CD4-positive, alpha-beta T cell treated with Interferon alpha-2 for 1 hour (primary cell): Measurements from ENCODE around the gene BRICD5.

ENCODE experiments used
- DNase-seq, 2 donors: peaks; one replicate each; pipeline ENCODE4 v3.0.0-alpha.2; 2020 to 2022

The BRICD5 gene

GRCh38 chr16:2237102-2237482 lies 26.4 kb upstream of the BRICD5 start:
- no peak for DNase-seq

- no peak for DNase-seq
Measured at GRCh38 chr16:2236337-2237101, 25.9 kb upstream of the BRICD5 start, which contains the start of gene DNASE1L2. Gene DNASE1L2, plus strand, starts transcription at chr16:2236444. Its CDS starts 373 bp downstream, at chr16:2236817.

GRCh38 chr16:2235695-2236336 lies 25.2 kb upstream of the BRICD5 start:
- no peak for DNase-seq

- no peak for DNase-seq
Measured at GRCh38 chr16:2235234-2235651, 24.6 kb upstream of the BRICD5 start.

- DNase-seq = no peak
Measured at GRCh38 chr16:2234813-2235170, 24.1 kb upstream of the BRICD5 start.

GRCh38 chr16:2233872-2234812 lies 23.5 kb upstream of the BRICD5 start:
- no peak for DNase-seq

GRCh38 chr16:2233046-2233775 lies 22.5 kb upstream of the BRICD5 start:
- no peak for DNase-seq

- DNase-seq = no peak
Measured at GRCh38 chr16:2232094-2232990, 21.7 kb upstream of the BRICD5 start.

- DNase-seq = no peak
Measured at GRCh38 chr16:2231016-2231931, 20.6 kb upstream of the BRICD5 start.

- DNase-seq = no peak
Measured at GRCh38 chr16:2230376-2230775, 19.7 kb upstream of the BRICD5 start.

GRCh38 chr16:2229632-2230250 lies 19.1 kb upstream of the BRICD5 start:
- DNase-seq = no peak

GRCh38 chr16:2229091-2229490 lies 18.4 kb upstream of the BRICD5 start:
- no peak for DNase-seq

GRCh38 chr16:2228161-2228824 lies 17.6 kb upstream of the BRICD5 start:
- DNase-seq = no peak

GRCh38 chr16:2226918-2227317 lies 16.3 kb upstream of the BRICD5 start:
- no peak for DNase-seq

- no peak for DNase-seq
Measured at GRCh38 chr16:2226245-2226793, 15.7 kb upstream of the BRICD5 start.

- DNase-seq = peak in 1 of 2 donors; percentile 18
Measured at GRCh38 chr16:2223942-2224486, 13.4 kb upstream of the BRICD5 start.

- peak; percentile 100 for DNase-seq
Measured at GRCh38 chr16:2223221-2223941, 12.7 kb upstream of the BRICD5 start, which contains the start of gene E4F1. Gene E4F1, plus strand, starts transcription at chr16:2223591. Its CDS starts 23 bp downstream, at chr16:2223614.

GRCh38 chr16:2216330-2216729 lies 5.7 kb upstream of the BRICD5 start:
- no peak for DNase-seq
